ENCODE results near the gene C10orf71.

C10orf71 gene

GRCh38 chr10:49286686-49287085 lies 12.3 kb upstream of the C10orf71 start:
- H3K4me3 ChIP-seq (ENCODE audit: low read length) = no peak overlapping the region
- TF ChIP-seq CTCF (conservative IDR thresholded peaks at IDR 0.05; ENCODE audit: low read length) = no peak
- DNase-seq (ENCODE audit: low read depth) = no peak

- no peak overlapping the region for H3K4me3 ChIP-seq (ENCODE audit: low read length)
- DNase-seq (ENCODE audit: low read depth) = no peak
- no peak for TF ChIP-seq CTCF (conservative IDR thresholded peaks at IDR 0.05; ENCODE audit: low read length)
These were observed 11.2 kb upstream of the C10orf71 start for GRCh38 chr10:49287689-49288340.

GRCh38 chr10:49288341-49289065 lies 10.5 kb upstream of the C10orf71 start:
- no peak overlapping the region for H3K4me3 ChIP-seq (ENCODE audit: low read length)
- no peak for DNase-seq (ENCODE audit: low read depth)
- TF ChIP-seq CTCF (conservative IDR thresholded peaks at IDR 0.05; ENCODE audit: low read length) = no peak

- no peak overlapping the region for H3K4me3 ChIP-seq (ENCODE audit: low read length)
- DNase-seq (ENCODE audit: low read depth) = no peak
- no peak for TF ChIP-seq CTCF (conservative IDR thresholded peaks at IDR 0.05; ENCODE audit: low read length)
These were observed 9.5 kb upstream of the C10orf71 start for GRCh38 chr10:49289480-49289879.

GRCh38 chr10:49290131-49290530 lies 8.8 kb upstream of the C10orf71 start:
- no peak overlapping the region for H3K4me3 ChIP-seq (ENCODE audit: low read length)
- DNase-seq (ENCODE audit: low read depth) = no peak
- no peak for TF ChIP-seq CTCF (conservative IDR thresholded peaks at IDR 0.05; ENCODE audit: low read length)

GRCh38 chr10:49290607-49291006 lies 8.4 kb upstream of the C10orf71 start:
- no peak for DNase-seq (ENCODE audit: low read depth)
- TF ChIP-seq CTCF (conservative IDR thresholded peaks at IDR 0.05; ENCODE audit: low read length) = no peak
- H3K4me3 ChIP-seq (ENCODE audit: low read length) = no peak overlapping the region

Measured in AG10803 (cell line).